HEK293 (cell line): ENCODE measurements around the gene ST3GAL5.

Experiments
- CTCF ChIP-seq: fragments of 450-650 bp; formaldehyde crosslinking; IDR thresholded peaks from 2 replicates; pipeline ENCODE4 v1.5.1; 2016; ENCODE audit warnings: missing biosample characterization, missing genetic modification characterization
- REST ChIP-seq: fragments of 450-650 bp; formaldehyde crosslinking; IDR thresholded peaks from 2 replicates; pipeline ENCODE4 v1.5.1; 2016; ENCODE audit warnings: missing biosample characterization, missing genetic modification characterization
- SCRT2 ChIP-seq: fragments of 450-650 bp; formaldehyde crosslinking; IDR thresholded peaks from 2 replicates; pipeline ENCODE4 v1.5.1; 2016; ENCODE audit warnings: missing biosample characterization, missing genetic modification characterization
- ZBTB7A ChIP-seq: fragments of 450-650 bp; formaldehyde crosslinking; IDR thresholded peaks from 2 replicates; pipeline ENCODE4 v1.5.1; 2016; ENCODE audit warnings: low read depth, missing biosample characterization, missing genetic modification characterization

GRCh38 chr2:85915606-85916303, 27.0 kb upstream of the ST3GAL5 start:
- TF ChIP-seq CTCF (tag by site-specific recombination) (no peak), REST (tag by site-specific recombination) (no peak), SCRT2 (no peak), ZBTB7A (tag by site-specific recombination) (no peak)
